ENCODE measurements around the gene CIAO3. TPM values are rescaled to one million over a fixed set of nuclear protein-coding genes. Genes with fewer than 3 reads are reported as not detected.

The CIAO3 gene
- total RNA-seq, 1 experiment from 2014 or later: 29.6 TPM

GRCh38 chr16:727291-727977 lies 13.4 kb downstream of the CIAO3 start:
- DNase-seq (ENCODE audit: low spot score): no peak
- in situ Hi-C loops (cut with HindIII; ENCODE audit: low sequenced_read_pairs): no loop called here

- in situ Hi-C loops (cut with HindIII; ENCODE audit: low sequenced_read_pairs): no loop called here
- peak; percentile 45 for DNase-seq (ENCODE audit: low spot score)
These were observed 14.1 kb downstream of the CIAO3 start, which contains the start of the genes CCDC78 and HAGHL for GRCh38 chr16:726438-727290. TSS of gene CCDC78 (minus strand) at chr16:726443. CDS start at chr16:726367, 76 bp downstream. TSS of gene HAGHL (plus strand) at chr16:727106. CDS start at chr16:727510, 404 bp downstream.

GRCh38 chr16:726188-726437 lies 14.7 kb downstream of the CIAO3 start:
- in situ Hi-C loops (cut with HindIII; ENCODE audit: low sequenced_read_pairs): no loop called here
- DNase-seq (ENCODE audit: low spot score): no peak

- DNase-seq (ENCODE audit: low spot score): no peak
- in situ Hi-C loops (cut with HindIII; ENCODE audit: low sequenced_read_pairs): no loop called here
These were observed 15.2 kb downstream of the CIAO3 start for GRCh38 chr16:725463-726187.

- no peak for DNase-seq (ENCODE audit: low spot score)
- in situ Hi-C loops (cut with HindIII; ENCODE audit: low sequenced_read_pairs): no loop called here
These were observed 15.8 kb downstream of the CIAO3 start for GRCh38 chr16:725041-725376.

- DNase-seq (ENCODE audit: low spot score): peak; percentile 29
- in situ Hi-C loops (cut with HindIII; ENCODE audit: low sequenced_read_pairs): loop anchor here (25.0 kb wide), 1 partner anchor 138 kb away; no protein-coding TSS in a partner anchor
These were observed 16.4 kb downstream of the CIAO3 start for GRCh38 chr16:724188-725040.

GRCh38 chr16:723695-724094 lies 17.1 kb downstream of the CIAO3 start:
- in situ Hi-C loops (cut with HindIII; ENCODE audit: low sequenced_read_pairs): loop anchor here (25.0 kb wide), 1 partner anchor 139 kb away; no protein-coding TSS in a partner anchor
- no peak for DNase-seq (ENCODE audit: low spot score)

GRCh38 chr16:722835-723633 lies 17.8 kb downstream of the CIAO3 start:
- in situ Hi-C loops (cut with HindIII; ENCODE audit: low sequenced_read_pairs): loop anchor here (25.0 kb wide), 1 partner anchor 139 kb away; no protein-coding TSS in a partner anchor
- DNase-seq (ENCODE audit: low spot score): peak; percentile 19

- DNase-seq (ENCODE audit: low spot score): peak; percentile 3
- in situ Hi-C loops (cut with HindIII; ENCODE audit: low sequenced_read_pairs): loop anchor here (25.0 kb wide), 1 partner anchor 140 kb away; no protein-coding TSS in a partner anchor
These were observed 18.8 kb downstream of the CIAO3 start for GRCh38 chr16:721765-722540.

- DNase-seq (ENCODE audit: low spot score): peak; percentile 81
- in situ Hi-C loops (cut with HindIII; ENCODE audit: low sequenced_read_pairs): loop anchor here (25.0 kb wide), 1 partner anchor 141 kb away; no protein-coding TSS in a partner anchor
These were observed 19.6 kb downstream of the CIAO3 start, which contains the start of gene ANTKMT for GRCh38 chr16:720990-721764. TSS of gene ANTKMT (plus strand) at chr16:721146. CDS start at chr16:721275, 129 bp downstream.

GRCh38 chr16:720447-720989 lies 20.3 kb downstream of the CIAO3 start:
- peak; percentile 77 for DNase-seq (ENCODE audit: low spot score)
- in situ Hi-C loops (cut with HindIII; ENCODE audit: low sequenced_read_pairs): loop anchor here (25.0 kb wide), 1 partner anchor 142 kb away; no protein-coding TSS in a partner anchor

- no peak for DNase-seq (ENCODE audit: low spot score)
- in situ Hi-C loops (cut with HindIII; ENCODE audit: low sequenced_read_pairs): loop anchor here (10.0 to 25.0 kb wide), 2 partner anchors 142 to 255 kb away; partner anchors contain the start of gene LMF1
These were observed 20.9 kb downstream of the CIAO3 start for GRCh38 chr16:719815-720446.

- in situ Hi-C loops (cut with HindIII; ENCODE audit: low sequenced_read_pairs): loop anchor here (10.0 to 25.0 kb wide), 2 partner anchors 143 to 256 kb away; partner anchors contain the start of gene LMF1
- no peak for DNase-seq (ENCODE audit: low spot score)
These were observed 21.9 kb downstream of the CIAO3 start for GRCh38 chr16:718922-719321.

- DNase-seq (ENCODE audit: low spot score): no peak
- in situ Hi-C loops (cut with HindIII; ENCODE audit: low sequenced_read_pairs): loop anchor here (10.0 to 25.0 kb wide), 2 partner anchors 144 to 256 kb away; partner anchors contain the start of gene LMF1
These were observed 22.4 kb downstream of the CIAO3 start for GRCh38 chr16:718389-718788.

- no peak for DNase-seq (ENCODE audit: low spot score)
- in situ Hi-C loops (cut with HindIII; ENCODE audit: low sequenced_read_pairs): loop anchor here (10.0 to 25.0 kb wide), 2 partner anchors 145 to 257 kb away; partner anchors contain the start of gene LMF1
These were observed 23.1 kb downstream of the CIAO3 start for GRCh38 chr16:717450-718245.

Measured in G401 (cell line).